OCI-LY1 (cell line): ENCODE results near the gene OR8B8.

Source experiments
- CTCF ChIP-seq: fragments of 200-600 bp; sonication (generic), shearing (Covaris generic); IDR thresholded peaks from 2 replicates; pipeline ENCODE4 v1.5.1; 2017; ENCODE audit warnings: mild to moderate bottlenecking, antibody characterized with exemption, low read length, moderate library complexity, mixed read lengths
- EZH2 ChIP-seq: fragments of 200-600 bp; sonication (generic), shearing (Covaris generic); IDR thresholded peaks from 2 replicates; pipeline ENCODE4 v1.8.0; 2017; ENCODE audit warnings: borderline replicate concordance, mixed run types, mild to moderate bottlenecking, antibody characterized with exemption, low read length, moderate library complexity, mixed read lengths

- TF ChIP-seq CTCF, result no peak
- TF ChIP-seq EZH2, result no peak
These were observed 4.4 kb downstream of the OR8B8 start for GRCh38 chr11:124441081-124441480.
